ENCODE data around the gene OIP5.
"Not testable (repeated sequence)": the region's sequence is repeated elsewhere in the genome, so short reads cannot be mapped to it uniquely, and the experiment has no call there.

The OIP5 gene

GRCh38 chr15:41301587-41301986 lies 30.8 kb downstream of the OIP5 start:
- DNase-seq, result no peak

GRCh38 chr15:41301139-41301538 lies 31.3 kb downstream of the OIP5 start:
- DNase-seq, result not testable (repeated sequence)

- DNase-seq, result no peak
Observed at GRCh38 chr15:41292521-41292920, 39.9 kb downstream of the OIP5 start.

GRCh38 chr15:41291065-41291631 lies 41.2 kb downstream of the OIP5 start:
- DNase-seq, result peak in 1 of 2 donors; percentile 65

- DNase-seq, result no peak
Observed at GRCh38 chr15:41289953-41290352, 42.4 kb downstream of the OIP5 start.

- no peak for DNase-seq
Observed at GRCh38 chr15:41288464-41288863, 43.9 kb downstream of the OIP5 start.

GRCh38 chr15:41286665-41287333 lies 45.6 kb downstream of the OIP5 start:
- no peak for DNase-seq

GRCh38 chr15:41285285-41285684 lies 47.1 kb downstream of the OIP5 start:
- no peak for DNase-seq

- peak in 1 of 2 donors; percentile 57 for DNase-seq
Observed at GRCh38 chr15:41284427-41285177, 47.8 kb downstream of the OIP5 start.

- DNase-seq, result peak; percentile 98 to 99
Observed at GRCh38 chr15:41283653-41284426, 48.6 kb downstream of the OIP5 start.

- DNase-seq, result not testable (repeated sequence)
Observed at GRCh38 chr15:41282980-41283652, 49.3 kb downstream of the OIP5 start.

GRCh38 chr15:41282436-41282835 lies 50.0 kb downstream of the OIP5 start:
- not testable (repeated sequence) for DNase-seq

- DNase-seq, result no peak
Observed at GRCh38 chr15:41281236-41281635, 51.2 kb downstream of the OIP5 start.

GRCh38 chr15:41279535-41280283 lies 52.7 kb downstream of the OIP5 start:
- no peak for DNase-seq

- no peak for DNase-seq
Observed at GRCh38 chr15:41278319-41278718, 54.1 kb downstream of the OIP5 start.

- no peak for DNase-seq
Observed at GRCh38 chr15:41276831-41277230, 55.6 kb downstream of the OIP5 start.

- no peak for DNase-seq
Observed at GRCh38 chr15:41269887-41270286, 62.5 kb downstream of the OIP5 start.

GRCh38 chr15:41263891-41264351 lies 68.5 kb downstream of the OIP5 start:
- DNase-seq, result no peak

GRCh38 chr15:41262571-41262970 lies 69.8 kb downstream of the OIP5 start:
- no peak for DNase-seq

- not testable (repeated sequence) for DNase-seq
Observed at GRCh38 chr15:41260924-41261323, 71.5 kb downstream of the OIP5 start.

GRCh38 chr15:41259546-41260189 lies 72.7 kb downstream of the OIP5 start:
- DNase-seq, result no peak

Measured in CD4-positive, alpha-beta T cell treated with Interleukin-4 for 1 hour (primary cell).